K562 (cell line): ENCODE measurements around the gene PBX2. TPM values are rescaled to one million over a fixed set of nuclear protein-coding genes. Genes with fewer than 3 reads are reported as not detected.

Experiments
- ADNP ChIP-seq: fragments of 200-800 bp; sonication (Bioruptor generic); IDR thresholded peaks from 2 replicates; pipeline ENCODE4 v1.6.1; 2016; ENCODE audit warnings: missing genetic modification characterization, missing compliant biosample characterization
- BCLAF1 ChIP-seq, 2 experiments: fragments of 450-650 bp in 1 of 2; IDR thresholded peaks; 2 replicates each; pipeline ENCODE4 v1.6.1; 2011 to 2017; ENCODE audit warnings: low read depth in 2 of 2, antibody characterized with exemption in 1 of 2, borderline replicate concordance in 1 of 2, low read length in 1 of 2, mild to moderate bottlenecking in 1 of 2, mixed read lengths in 1 of 2; ENCODE audit not compliant: control insufficient read depth in 1 of 2
- E4F1 ChIP-seq: fragments of 250-450 bp; sonication (Bioruptor Pico); IDR thresholded peaks from 2 replicates; pipeline ENCODE4 v1.5.0; 2021; ENCODE audit warnings: mild to moderate bottlenecking, borderline replicate concordance
- MYNN ChIP-seq, 2 experiments: sonication (generic); formaldehyde crosslinking in 1 of 2; IDR thresholded peaks; 2 replicates each; pipeline versions ENCODE4 v1.5.0 to v1.6.1; 2016 to 2020; ENCODE audit warnings: antibody characterized with exemption in 1 of 2, missing genetic modification reagents in 1 of 2
- SPI1 ChIP-seq: IDR thresholded peaks from 2 replicates; pipeline ENCODE4 v1.6.1; 2011; ENCODE audit warnings: low read depth, low read length, control low read depth, borderline replicate concordance
- TARDBP ChIP-seq: fragments of 450-650 bp; IDR thresholded peaks from 2 replicates; pipeline ENCODE4 v1.6.1; 2016
- YY1 ChIP-seq, 3 experiments: IDR thresholded peaks; 2 replicates each; pipeline ENCODE4 v1.6.1; 2011; ENCODE audit warnings: low read length in 2 of 3, mild to moderate bottlenecking in 2 of 3, moderate library complexity in 2 of 3, borderline replicate concordance in 1 of 3, control low read depth in 1 of 3, low read depth in 1 of 3; ENCODE audit not compliant: insufficient read depth in 3 of 3, insufficient replicate concordance in 2 of 3, control insufficient read depth in 1 of 3, insufficient read length in 1 of 3; ENCODE audit errors: extremely low read depth in 1 of 3
- ZBTB49 ChIP-seq: sonication (generic); formaldehyde crosslinking; IDR thresholded peaks from 2 replicates; pipeline ENCODE4 v1.8.0; 2022; ENCODE audit warnings: missing genetic modification reagents, mild to moderate bottlenecking, borderline replicate concordance
- ZBTB5 ChIP-seq: fragments of 450-650 bp; IDR thresholded peaks from 2 replicates; pipeline ENCODE4 v1.6.1; 2017; ENCODE audit warnings: antibody characterized with exemption
- ZKSCAN8 ChIP-seq: fragments of 200-800 bp; sonication (Bioruptor generic); IDR thresholded peaks from 2 replicates; pipeline ENCODE4 v1.6.1; 2016; ENCODE audit warnings: missing genetic modification characterization, missing compliant biosample characterization
- ZNF282 ChIP-seq: sonication (generic); formaldehyde crosslinking; IDR thresholded peaks from 2 replicates; pipeline ENCODE4 v1.8.1; 2023; ENCODE audit warnings: missing genetic modification reagents
- ZNF830 ChIP-seq: fragments of 250-450 bp; sonication (Bioruptor Pico); IDR thresholded peaks from 2 replicates; pipeline ENCODE4 v1.5.0; 2021; ENCODE audit warnings: mild to moderate bottlenecking
- polyA plus RNA-seq, 8 experiments: library from polyadenylated mRNA; depleted of rRNA in 4 of 8; stranded (reverse) in 5 of 8; unstranded in 3 of 8; fragments of >200 nt; fragmentation: Nextera tagmentation in 2 of 8; fragmentation: Illumina TruSeq in 1 of 8; extraction: Ambion mirVana in 2 of 8; extraction: Trizol in 1 of 8; gene quantifications; 2 replicates each; pipeline versions ENCODE4 v1.2.1 to v1.2.3, GENCODE V29; 2011 to 2014; ENCODE audit warnings: inconsistent platforms in 1 of 8, missing spikeins in 1 of 8
- total RNA-seq, 7 experiments: library from RNA; depleted of rRNA in 6 of 7; stranded (reverse); fragments of >200 nt in 6 of 7; fragmentation: Illumina TruSeq in 2 of 7; extraction: Trizol in 2 of 7; gene quantifications; 2 replicates each; pipeline versions ENCODE4 v1.2.1 to v1.2.3, GENCODE V29; 2011 to 2021; ENCODE audit warnings: low replicate concordance in 1 of 7
- TF ChIP-seq, protein P1 (sequence below): fragments of 450-650 bp; IDR thresholded peaks from 2 replicates; pipeline ENCODE4 v1.6.1; 2016

Gene PBX2
- total and polyA plus RNA-seq, 9 of the 15 experiments (the other 6 are each of a cell fraction or from before 2014, with no cell fraction given): 1.9 to 134 (median 62.5) TPM

DNA sequence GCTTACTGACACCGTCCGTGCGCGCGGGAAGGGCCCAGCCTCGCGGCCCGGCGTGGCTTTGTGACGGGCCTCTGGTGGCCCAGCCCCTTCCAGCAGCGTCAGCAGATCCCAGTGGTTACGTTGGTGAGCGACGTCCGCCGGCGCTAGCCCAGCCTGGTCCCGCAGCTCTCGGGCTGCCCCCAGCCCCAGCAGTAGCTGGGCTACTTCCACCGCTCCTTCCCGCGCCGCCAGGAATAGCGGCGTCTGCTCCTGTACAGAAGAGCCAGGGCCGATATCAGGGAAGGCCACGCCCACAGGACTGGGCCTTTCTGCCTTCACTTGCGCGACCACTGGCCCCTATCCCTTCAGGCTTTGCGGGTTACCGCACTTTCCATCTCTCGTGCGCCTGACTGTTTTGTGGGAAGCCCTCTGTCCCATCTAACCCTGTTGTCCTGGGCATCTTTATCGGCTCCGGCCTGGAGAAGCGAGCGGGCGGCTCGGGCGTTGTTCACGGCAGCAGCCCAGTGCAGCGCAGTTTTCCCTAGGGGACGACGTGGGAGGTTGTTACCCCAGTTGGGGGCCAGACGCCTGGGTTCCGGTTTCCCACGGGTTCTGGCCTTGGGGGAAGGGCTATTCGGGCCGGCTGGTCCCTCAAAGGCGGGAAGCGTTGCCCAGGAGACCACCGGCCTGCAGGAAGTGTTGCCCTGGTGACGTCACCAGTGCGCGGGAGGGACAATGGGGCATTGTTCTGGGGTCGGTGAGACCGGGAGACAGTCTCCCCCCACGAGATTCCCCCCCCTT lies 6.1 kb upstream of the PBX2 start (continued):
- TF ChIP-seq ZBTB49 (CRISPR knock-in tag) (peak; percentile 20; the same call in 1 of the 2 replicates), MYNN (IDR thresholded peaks at IDR 0.05) (peak; percentile 56; the same call in 1 of the 2 replicates), MYNN (CRISPR knock-in tag; IDR thresholded peaks at IDR 0.05) (no peak), TARDBP (peak; percentile 33; the same call in 1 of the 2 replicates), ZKSCAN8 (CRISPR knock-in tag) (no peak), ZNF282 (0 out of 2 replicates have a peak, but pooled peaks have one; percentile 1), YY1 (IDR thresholded peaks at IDR 0.05; ENCODE audit: borderline replicate concordance in 1 of 3, control insufficient read depth in 1 of 3, extremely low read depth in 1 of 3, insufficient read depth in 3 of 3, insufficient read length in 1 of 3, insufficient replicate concordance in 2 of 3, low read depth in 1 of 3, low read length in 2 of 3) (peak in 2 of 3 experiments; percentile 24 to 60), SPI1 (0 out of 2 replicates have a peak, but pooled peaks have one; percentile 14), ADNP (tag) (no peak), BCLAF1 (IDR thresholded peaks at IDR 0.05; ENCODE audit: borderline replicate concordance in 1 of 2, control insufficient read depth in 1 of 2, low read depth in 2 of 2, low read length in 1 of 2) (0 out of 4 replicates have a peak, but pooled peaks of 1 of the 2 experiments have one; percentile 29), ZNF830 (CRISPR knock-in tag) (no peak), ZBTB5 (no peak), E4F1 (CRISPR knock-in tag) (no peak)
- TF ChIP-seq, protein P1, sequence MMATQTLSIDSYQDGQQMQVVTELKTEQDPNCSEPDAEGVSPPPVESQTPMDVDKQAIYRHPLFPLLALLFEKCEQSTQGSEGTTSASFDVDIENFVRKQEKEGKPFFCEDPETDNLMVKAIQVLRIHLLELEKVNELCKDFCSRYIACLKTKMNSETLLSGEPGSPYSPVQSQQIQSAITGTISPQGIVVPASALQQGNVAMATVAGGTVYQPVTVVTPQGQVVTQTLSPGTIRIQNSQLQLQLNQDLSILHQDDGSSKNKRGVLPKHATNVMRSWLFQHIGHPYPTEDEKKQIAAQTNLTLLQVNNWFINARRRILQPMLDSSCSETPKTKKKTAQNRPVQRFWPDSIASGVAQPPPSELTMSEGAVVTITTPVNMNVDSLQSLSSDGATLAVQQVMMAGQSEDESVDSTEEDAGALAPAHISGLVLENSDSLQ: peak; percentile 94
